Mucosa of stomach (tissue), 1 donor: ENCODE measurements around the gene PPIE.

Source experiments
- H3K27me3 ChIP-seq: one replicate; pipeline ENCODE4 v1.7.0; 2013; ENCODE audit warnings: mild to moderate bottlenecking, low read length; ENCODE audit not compliant: control insufficient read depth, insufficient read depth
- H3K36me3 ChIP-seq: one replicate; pipeline ENCODE4 v1.7.0; 2013; ENCODE audit warnings: low read length; ENCODE audit not compliant: control insufficient read depth, insufficient read depth
- H3K4me1 ChIP-seq: one replicate; pipeline ENCODE4 v1.7.0; 2013; ENCODE audit warnings: mild to moderate bottlenecking, low read length; ENCODE audit not compliant: control insufficient read depth, insufficient read depth
- H3K4me3 ChIP-seq: one replicate; pipeline ENCODE4 v1.7.0; 2013; ENCODE audit warnings: low read length
- H3K9ac ChIP-seq: one replicate; pipeline ENCODE4 v1.7.0; 2013; ENCODE audit warnings: mild to moderate bottlenecking, low read length, moderate library complexity
- H3K9me3 ChIP-seq: one replicate; pipeline ENCODE4 v1.7.0; 2013; ENCODE audit warnings: mild to moderate bottlenecking, low read length, moderate library complexity; ENCODE audit not compliant: control insufficient read depth
- donor health status: Pancreatic carcinoma.

PPIE gene

GRCh38 chr1:39699419-39699818 lies 39.3 kb upstream of the PPIE start:
- peaks cover 12% of the 10 kb centered on the region for H3K27me3 ChIP-seq
- peaks cover 11% of the 10 kb centered on the region for H3K4me1 ChIP-seq
- no peak overlapping the region for H3K9ac ChIP-seq
- no peaks in the 10 kb centered on the region for H3K9me3 ChIP-seq
- no peak overlapping the region for H3K4me3 ChIP-seq
- H3K36me3 ChIP-seq, result no peaks in the 10 kb centered on the region

- Histone ChIP-seq H3K9me3 (no peaks in the 10 kb centered on the region), H3K4me1 (peaks cover 11% of the 10 kb centered on the region), H3K4me3 (no peak overlapping the region), H3K9ac (no peak overlapping the region), H3K27me3 (peaks cover 8% of the 10 kb centered on the region), H3K36me3 (no peaks in the 10 kb centered on the region)
Measured at GRCh38 chr1:39700348-39700747, 38.3 kb upstream of the PPIE start.

GRCh38 chr1:39701049-39701439 lies 37.6 kb upstream of the PPIE start:
- Histone ChIP-seq H3K9ac (no peak overlapping the region), H3K27me3 (peaks cover 5% of the 10 kb centered on the region), H3K9me3 (no peaks in the 10 kb centered on the region), H3K4me3 (no peak overlapping the region), H3K4me1 (peaks cover 11% of the 10 kb centered on the region), H3K36me3 (no peaks in the 10 kb centered on the region)

- H3K4me3 ChIP-seq, result no peak overlapping the region
- H3K4me1 ChIP-seq, result peaks cover 11% of the 10 kb centered on the region
- H3K36me3 ChIP-seq, result no peaks in the 10 kb centered on the region
- H3K9me3 ChIP-seq, result no peaks in the 10 kb centered on the region
- H3K27me3 ChIP-seq, result no peaks in the 10 kb centered on the region
- no peak overlapping the region for H3K9ac ChIP-seq
Measured at GRCh38 chr1:39704757-39705156, 33.9 kb upstream of the PPIE start.

GRCh38 chr1:39707506-39707905 lies 31.2 kb upstream of the PPIE start:
- Histone ChIP-seq H3K36me3 (no peaks in the 10 kb centered on the region), H3K4me1 (no peaks in the 10 kb centered on the region), H3K9me3 (no peaks in the 10 kb centered on the region), H3K27me3 (peaks cover 5% of the 10 kb centered on the region), H3K9ac (no peak overlapping the region), H3K4me3 (no peak overlapping the region)

GRCh38 chr1:39711104-39711965 lies 27.3 kb upstream of the PPIE start:
- Histone ChIP-seq H3K27me3 (peaks cover 11% of the 10 kb centered on the region), H3K9me3 (no peaks in the 10 kb centered on the region), H3K9ac (no peak overlapping the region), H3K4me1 (no peaks in the 10 kb centered on the region), H3K36me3 (no peaks in the 10 kb centered on the region), H3K4me3 (no peak overlapping the region)

- no peak overlapping the region for H3K4me3 ChIP-seq
- H3K9me3 ChIP-seq, result no peaks in the 10 kb centered on the region
- no peaks in the 10 kb centered on the region for H3K4me1 ChIP-seq
- H3K36me3 ChIP-seq, result no peaks in the 10 kb centered on the region
- H3K9ac ChIP-seq, result no peak overlapping the region
- peaks cover 11% of the 10 kb centered on the region for H3K27me3 ChIP-seq
Measured at GRCh38 chr1:39711966-39712340, 26.7 kb upstream of the PPIE start.

- no peaks in the 10 kb centered on the region for H3K9me3 ChIP-seq
Measured at GRCh38 chr1:39713557-39713956, 25.1 kb upstream of the PPIE start.

GRCh38 chr1:39717809-39718208 lies 20.9 kb upstream of the PPIE start:
- no peaks in the 10 kb centered on the region for H3K36me3 ChIP-seq
- H3K4me1 ChIP-seq, result no peaks in the 10 kb centered on the region
- peaks cover 7% of the 10 kb centered on the region for H3K27me3 ChIP-seq
- H3K9ac ChIP-seq, result no peak overlapping the region
- no peak overlapping the region for H3K4me3 ChIP-seq
- no peaks in the 10 kb centered on the region for H3K9me3 ChIP-seq

More at GRCh38 chr1:39713557-39713956, 25.1 kb upstream of the PPIE start:
- Histone ChIP-seq H3K9ac (no peak overlapping the region), H3K27me3 (peaks cover 11% of the 10 kb centered on the region), H3K36me3 (no peaks in the 10 kb centered on the region), H3K4me1 (no peaks in the 10 kb centered on the region), H3K4me3 (no peak overlapping the region)

- Histone ChIP-seq H3K9ac (no peak overlapping the region), H3K4me3 (no peak overlapping the region), H3K9me3 (no peaks in the 10 kb centered on the region), H3K4me1 (no peaks in the 10 kb centered on the region), H3K36me3 (no peaks in the 10 kb centered on the region), H3K27me3 (no peaks in the 10 kb centered on the region)
Measured at GRCh38 chr1:39720094-39720999, 18.3 kb upstream of the PPIE start.

GRCh38 chr1:39721664-39722063 lies 17.0 kb upstream of the PPIE start:
- Histone ChIP-seq H3K4me1 (no peaks in the 10 kb centered on the region), H3K9ac (no peak overlapping the region), H3K9me3 (no peaks in the 10 kb centered on the region), H3K36me3 (no peaks in the 10 kb centered on the region), H3K4me3 (no peak overlapping the region), H3K27me3 (no peaks in the 10 kb centered on the region)

- Histone ChIP-seq H3K9me3 (no peaks in the 10 kb centered on the region), H3K4me3 (no peak overlapping the region), H3K4me1 (no peaks in the 10 kb centered on the region), H3K27me3 (peaks cover 3% of the 10 kb centered on the region), H3K9ac (no peak overlapping the region), H3K36me3 (no peaks in the 10 kb centered on the region)
Measured at GRCh38 chr1:39722495-39722894, 16.2 kb upstream of the PPIE start.
